Liver (tissue), 9 donors: ENCODE results near the gene RPL29. TPM values are rescaled to one million over a fixed set of nuclear protein-coding genes. Genes with fewer than 3 reads are reported as not detected.
"Not testable (repeated sequence)": the region's sequence is repeated elsewhere in the genome, so short reads cannot be mapped to it uniquely, and the experiment has no call there.

Experiments used
- DNase-seq: peaks from one replicate; pipeline ENCODE4 v3.0.0-alpha.2; 2017; ENCODE audit warnings: low spot score
- H3K27ac ChIP-seq, 2 donors: one replicate each; pipeline ENCODE4 v1.7.0; 2013; ENCODE audit warnings: inconsistent platforms in 2 of 2, low read length in 2 of 2, control low read depth in 1 of 2, low read depth in 1 of 2, mild to moderate bottlenecking in 1 of 2
- H3K27me3 ChIP-seq, 4 donors: one replicate each; pipeline versions ENCODE4 v1.6.1 to v1.7.0; 2013; ENCODE audit warnings: low read length in 3 of 4, inconsistent platforms in 1 of 4, mild to moderate bottlenecking in 1 of 4, moderate library complexity in 1 of 4; ENCODE audit not compliant: control insufficient read depth in 4 of 4, insufficient read depth in 4 of 4
- H3K36me3 ChIP-seq, 4 donors: one replicate each; pipeline versions ENCODE4 v1.6.1 to v1.7.0; 2013; ENCODE audit warnings: low read length in 3 of 4, mild to moderate bottlenecking in 3 of 4, low read depth in 1 of 4, moderate library complexity in 1 of 4; ENCODE audit not compliant: control insufficient read depth in 4 of 4, insufficient read depth in 3 of 4
- H3K4me1 ChIP-seq, 4 donors: one replicate each; pipeline versions ENCODE4 v1.6.1 to v1.7.0; 2013; ENCODE audit warnings: low read length in 3 of 4, mild to moderate bottlenecking in 3 of 4, moderate library complexity in 1 of 4; ENCODE audit not compliant: control insufficient read depth in 4 of 4, insufficient read depth in 4 of 4
- H3K4me3 ChIP-seq, 3 donors: one replicate each; pipeline versions ENCODE4 v1.6.1 to v1.7.0; 2013; ENCODE audit warnings: low read length in 3 of 3, control low read depth in 1 of 3, low read depth in 1 of 3, mild to moderate bottlenecking in 1 of 3
- H3K9ac ChIP-seq, 2 donors: one replicate each; pipeline ENCODE4 v1.7.0; 2013; ENCODE audit warnings: low read length in 2 of 2, mild to moderate bottlenecking in 2 of 2, moderate library complexity in 2 of 2, control low read depth in 1 of 2, low read depth in 1 of 2
- H3K9me3 ChIP-seq, 4 donors: one replicate each; pipeline versions ENCODE4 v1.6.1 to v1.7.0; 2013; ENCODE audit warnings: low read length in 3 of 4; ENCODE audit not compliant: control insufficient read depth in 4 of 4
- ATF3 ChIP-seq: IDR thresholded peaks from 2 replicates; pipeline ENCODE4 v1.6.1; 2016; ENCODE audit warnings: antibody characterized with exemption
- CTCF ChIP-seq: fragments of 150-350 bp; IDR thresholded peaks from 2 replicates; pipeline ENCODE4 v1.5.1; 2017; ENCODE audit warnings: improper control_type of control experiment, low read depth, low read length; ENCODE audit not compliant: missing input control
- EGR1 ChIP-seq, 2 donors: IDR thresholded peaks; 2 replicates each; pipeline ENCODE4 v1.6.1; 2016 to 2018; ENCODE audit warnings: antibody characterized with exemption in 2 of 2, low read depth in 2 of 2
- FOXA1 ChIP-seq: IDR thresholded peaks from 2 replicates; pipeline ENCODE4 v1.6.1; 2016; ENCODE audit warnings: antibody characterized with exemption
- FOXA2 ChIP-seq: IDR thresholded peaks from 2 replicates; pipeline ENCODE4 v1.6.1; 2016; ENCODE audit warnings: antibody characterized with exemption
- GABPA ChIP-seq, 2 donors: IDR thresholded peaks in 1 of 2; conservative IDR thresholded peaks in 1 of 2; 2 replicates each; pipeline ENCODE4 v1.6.1; 2016; ENCODE audit warnings: antibody characterized with exemption in 2 of 2, mild to moderate bottlenecking in 1 of 2, moderate library complexity in 1 of 2
- HNF4A ChIP-seq, 2 donors: conservative IDR thresholded peaks; 2 replicates each; pipeline ENCODE4 v1.6.1; 2016; ENCODE audit warnings: antibody characterized with exemption in 2 of 2, mild to moderate bottlenecking in 2 of 2
- HNF4G ChIP-seq: IDR thresholded peaks from 2 replicates; pipeline ENCODE4 v1.6.1; 2016; ENCODE audit warnings: antibody characterized with exemption
- JUND ChIP-seq, 2 donors: IDR thresholded peaks; 2 replicates each; pipeline ENCODE4 v1.6.1; 2016; ENCODE audit warnings: antibody characterized with exemption in 2 of 2
- MAX ChIP-seq: IDR thresholded peaks from 2 replicates; pipeline ENCODE4 v1.6.1; 2016; ENCODE audit warnings: antibody characterized with exemption
- NR2F2 ChIP-seq: IDR thresholded peaks from 2 replicates; pipeline ENCODE4 v1.6.1; 2016; ENCODE audit warnings: antibody characterized with exemption
- REST ChIP-seq: IDR thresholded peaks from 2 replicates; pipeline ENCODE4 v1.6.1; 2016; ENCODE audit warnings: antibody characterized with exemption, mild to moderate bottlenecking
- RXRA ChIP-seq, 2 donors: IDR thresholded peaks; 2 replicates each; pipeline ENCODE4 v1.6.1; 2017 to 2018; ENCODE audit warnings: antibody characterized with exemption in 2 of 2, mild to moderate bottlenecking in 1 of 2
- SP1 ChIP-seq: IDR thresholded peaks from 2 replicates; pipeline ENCODE4 v1.6.1; 2018; ENCODE audit warnings: antibody characterized with exemption, mild to moderate bottlenecking
- TAF1 ChIP-seq: conservative IDR thresholded peaks from 2 replicates; pipeline ENCODE4 v1.6.1; 2016; ENCODE audit warnings: antibody characterized with exemption, mild to moderate bottlenecking
- WGBS: extraction: QIAGEN DNeasy Blood & Tissue Kit; methylation state at CpG from one replicate; pipeline ENCODE4 v1.1.7; 2013; 5-methylcytosine and 5-hydroxymethylcytosine counted together
- polyA plus RNA-seq, 2 donors: library from polyadenylated mRNA; stranded (reverse) in 1 of 2; unstranded in 1 of 2; fragments of 200-250 nt in 1 of 2; fragments of >200 nt in 1 of 2; fragmentation: Nextera tagmentation in 1 of 2; extraction: Ambion mirVana in 1 of 2; gene quantifications; one replicate each; pipeline versions ENCODE4 v1.2.1 to v1.2.3, GENCODE V29; 2013 to 2015
- total RNA-seq, 2 donors: library from RNA; depleted of rRNA; stranded (reverse); fragments of >200 nt; gene quantifications; one replicate each; pipeline ENCODE4 v1.2.3, GENCODE V29; 2014
- donor health status: healthy.
- donor health status: healthy.
- donor health status: healthy.
- donor health status: healthy.
- donor health status: healthy.

RPL29 gene
- total and polyA plus RNA-seq, 4 donors = 292 to 789 (median 388) TPM

GRCh38 chr3:51994530-51994929 lies 1.2 kb downstream of the RPL29 start (continued):
- no peak for TF ChIP-seq REST
- TF ChIP-seq JUND (IDR thresholded peaks at IDR 0.05) = no peak
- TF ChIP-seq EGR1 (IDR thresholded peaks at IDR 0.05; ENCODE audit: low read depth in 2 of 2) = no peak
- no peak for TF ChIP-seq NR2F2
- TF ChIP-seq HNF4G = no peak

GRCh38 chr3:51993657-51994056 lies 2.0 kb downstream of the RPL29 start:
- H3K27me3 ChIP-seq, H3K9ac ChIP-seq, DNase-seq, H3K9me3 ChIP-seq, H3K27ac ChIP-seq, H3K4me3 ChIP-seq: not testable (repeated sequence)
- Histone ChIP-seq H3K36me3 (peaks cover 3 to 22% (median 14%) of the 10 kb centered on the region in 4 donors), H3K4me1 (peaks cover 4 to 19% (median 13%) of the 10 kb centered on the region in 4 donors)
- WGBS = 88% methylated on average over 10 of the region's 13 CpGs

GRCh38 chr3:51992017-51992682 lies 3.5 kb downstream of the RPL29 start:
- peaks cover 4 to 23% (median 15%) of the 10 kb centered on the region in 4 donors for H3K36me3 ChIP-seq
- peaks cover 4 to 20% (median 13%) of the 10 kb centered on the region in 4 donors for H3K4me1 ChIP-seq
- WGBS = 90% methylated on average over 3 of the region's 3 CpGs
- no peak overlapping the region for H3K9ac ChIP-seq
- DNase-seq = no peak
- no peak for TF ChIP-seq HNF4A (conservative IDR thresholded peaks at IDR 0.05)
- no peak for TF ChIP-seq MAX
- TF ChIP-seq TAF1 = no peak
- no peak for TF ChIP-seq ATF3
- TF ChIP-seq EGR1 (IDR thresholded peaks at IDR 0.05; ENCODE audit: low read depth in 2 of 2) = no peak
- TF ChIP-seq JUND (IDR thresholded peaks at IDR 0.05) = no peak
- no peak for TF ChIP-seq RXRA (IDR thresholded peaks at IDR 0.05)
- no peak for TF ChIP-seq HNF4G
- TF ChIP-seq FOXA2 = no peak
- TF ChIP-seq GABPA (IDR thresholded peaks at IDR 0.05 in 1 of 2, conservative IDR thresholded peaks at IDR 0.05 in 1 of 2) = no peak
- no peak for TF ChIP-seq CTCF
- TF ChIP-seq FOXA1 = no peak
- TF ChIP-seq SP1 = no peak
- no peaks in the 10 kb centered on the region for H3K9me3 ChIP-seq
- no peak overlapping the region for H3K27ac ChIP-seq
- no peak overlapping the region for H3K4me3 ChIP-seq
- no peaks in the 10 kb centered on the region for H3K27me3 ChIP-seq

- 84% methylated on average over 38 of the region's 38 CpGs for WGBS
- H3K9ac ChIP-seq, H3K27me3 ChIP-seq, H3K4me3 ChIP-seq, DNase-seq, H3K27ac ChIP-seq, H3K9me3 ChIP-seq: not testable (repeated sequence)
- Histone ChIP-seq H3K4me1 (peaks cover 4 to 27% (median 18%) of the 10 kb centered on the region in 4 donors), H3K36me3 (peaks cover 6 to 25% (median 15%) of the 10 kb centered on the region in 4 donors)
These were observed 5.2 kb downstream of the RPL29 start for GRCh38 chr3:51990501-51990971.
